HT-29 (cell line): ENCODE data around the gene CCDC70. TPM values are rescaled to one million over a fixed set of nuclear protein-coding genes. Genes with fewer than 3 reads are reported as not detected.

ENCODE experiments used
- DNase-seq: peaks from one replicate; pipeline ENCODE4 v3.0.0-alpha.2; 2015; ENCODE audit warnings: low spot score
- total RNA-seq: library from RNA; depleted of rRNA; stranded (reverse); fragments of >200 nt; shearing (Covaris generic); gene quantifications from 2 replicates; pipeline ENCODE4 v1.2.3, GENCODE V29; 2014

Gene CCDC70
- total RNA-seq, 1 experiment from 2014 or later, result not detected

DNA sequence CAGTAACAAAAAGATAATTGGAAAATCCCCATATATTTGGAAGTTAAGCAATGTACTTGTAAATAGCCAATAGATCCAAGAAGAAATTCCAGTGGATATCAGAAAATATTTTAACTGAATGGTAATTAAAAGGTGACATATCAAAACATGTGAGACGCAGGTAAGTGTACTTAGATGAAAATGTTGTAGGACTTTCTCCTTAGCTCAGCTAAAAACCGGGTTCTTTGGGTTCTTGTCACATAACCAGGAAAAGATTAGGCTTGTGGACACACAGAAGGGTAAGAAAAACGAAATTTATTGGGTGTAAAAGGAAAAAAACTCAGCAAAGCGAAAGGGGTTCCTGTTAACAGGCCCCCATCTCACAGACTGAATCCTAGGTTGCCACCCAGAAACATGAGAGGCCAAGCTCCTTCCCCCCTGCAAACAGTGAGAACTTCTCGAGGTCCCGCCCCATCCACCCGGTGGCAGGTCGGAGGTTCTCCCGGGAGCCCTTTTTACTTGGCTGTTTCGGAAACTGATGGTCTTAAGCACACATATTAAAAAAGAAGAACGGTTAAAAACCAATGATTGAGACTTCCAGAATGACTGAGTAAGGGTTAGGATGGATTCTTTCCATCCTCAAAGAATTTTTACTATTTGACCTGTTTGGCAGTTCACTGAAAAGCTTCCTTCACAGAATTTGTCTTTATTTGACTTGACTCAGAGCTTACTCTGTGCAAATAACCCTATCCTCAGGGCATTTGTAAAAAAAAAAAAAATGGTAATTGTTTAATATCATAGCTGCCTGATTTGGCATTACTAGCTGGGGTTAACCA, 3.1 kb upstream of the CCDC70 start:
- DNase-seq, result no peak

GRCh38 chr13:51862957-51863356, 1.2 kb downstream of the CCDC70 start:
- DNase-seq, result no peak

- DNase-seq, result no peak
Measured at GRCh38 chr13:51865838-51866237, 4.1 kb downstream of the CCDC70 start.

GRCh38 chr13:51867062-51867461, 5.3 kb downstream of the CCDC70 start:
- no peak for DNase-seq

DNA sequence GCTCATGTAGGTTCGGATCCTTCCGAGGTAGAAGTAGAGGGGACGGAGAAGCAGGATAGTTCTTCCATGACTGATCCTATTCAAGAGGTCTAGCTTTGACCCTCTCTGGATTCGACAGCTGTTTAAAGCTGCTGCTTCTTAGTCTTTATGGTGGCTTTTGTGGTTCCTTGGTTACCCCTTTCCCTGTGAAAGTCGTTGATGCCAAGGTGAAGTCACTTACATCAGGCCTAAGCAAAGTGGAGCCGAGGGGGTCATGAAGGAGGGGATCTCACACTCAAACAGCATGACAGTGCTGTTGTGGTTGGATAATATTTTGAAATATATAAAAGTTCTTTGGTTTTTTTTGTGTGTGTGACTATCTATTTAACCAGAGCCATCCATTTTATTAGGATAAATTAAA, 8.1 kb downstream of the CCDC70 start:
- DNase-seq, result no peak

- DNase-seq, result no peak
Measured at GRCh38 chr13:51870616-51871015, 8.8 kb downstream of the CCDC70 start.

- no peak for DNase-seq
Measured at GRCh38 chr13:51873117-51873798, 11.5 kb downstream of the CCDC70 start.

DNA sequence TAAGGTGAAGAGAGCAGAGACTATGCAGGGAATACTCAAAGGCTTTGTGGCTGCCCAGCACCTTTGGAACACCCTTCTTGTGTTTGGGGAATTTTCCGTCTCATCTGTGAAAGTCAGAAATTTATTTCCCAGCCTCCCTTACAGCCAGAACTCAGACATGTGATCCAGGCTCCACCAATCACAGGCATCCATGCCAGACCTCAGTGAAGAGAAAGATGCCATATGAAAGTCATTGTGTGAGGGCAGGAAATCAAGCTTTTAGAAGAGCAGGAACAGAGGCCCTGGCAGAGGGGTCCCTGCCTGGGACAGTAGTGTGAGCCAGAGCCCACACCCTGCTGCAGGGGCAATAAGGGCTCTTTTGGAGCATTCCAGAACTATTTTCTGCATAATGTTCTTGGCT, 12.1 kb downstream of the CCDC70 start:
- DNase-seq, result no peak

GRCh38 chr13:51874651-51875050, 12.9 kb downstream of the CCDC70 start:
- DNase-seq, result no peak

DNA sequence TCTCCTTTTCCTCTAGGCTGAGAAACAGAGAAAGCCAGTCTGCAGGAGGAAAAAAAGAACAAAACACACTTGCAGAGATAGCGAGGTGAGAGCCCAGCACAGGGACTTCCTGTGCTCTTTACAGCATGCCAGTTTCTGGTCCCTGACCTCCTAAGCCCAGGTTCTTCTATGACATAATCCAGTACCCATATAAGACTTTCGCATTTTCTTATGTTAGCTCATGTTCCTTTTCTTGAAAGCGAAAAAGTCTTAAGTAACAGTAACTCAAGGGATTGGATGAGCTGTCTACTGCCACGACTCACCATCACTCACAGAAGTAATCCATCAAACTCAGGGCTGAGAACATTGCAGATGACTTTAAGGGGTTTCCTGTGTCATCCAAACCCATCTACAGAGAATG, 17.4 kb downstream of the CCDC70 start:
- DNase-seq, result no peak

GRCh38 chr13:51881296-51881695, 19.5 kb downstream of the CCDC70 start:
- DNase-seq, result no peak

GRCh38 chr13:51882570-51883225, 20.9 kb downstream of the CCDC70 start:
- no peak for DNase-seq

DNA sequence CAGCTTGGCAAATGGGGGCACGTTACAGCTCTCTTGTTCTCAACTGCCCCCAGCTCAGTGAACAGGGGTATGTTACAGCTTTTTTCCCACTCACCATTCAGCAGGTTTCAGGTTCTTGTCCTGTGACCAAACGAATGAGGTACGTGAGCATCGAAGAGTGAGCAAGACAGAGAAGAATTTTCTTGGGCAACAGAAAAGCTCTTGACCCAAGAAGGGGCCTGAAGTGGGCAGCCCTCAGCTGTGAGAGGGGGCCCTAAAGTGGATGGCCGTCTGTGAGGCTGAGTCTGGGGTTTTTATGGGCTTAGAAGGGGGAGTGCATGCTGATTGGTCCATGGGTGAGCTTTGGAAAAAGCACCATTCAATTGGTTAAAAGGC, 21.4 kb downstream of the CCDC70 start:
- no peak for DNase-seq

- no peak for DNase-seq
Measured at GRCh38 chr13:51885651-51886050, 23.9 kb downstream of the CCDC70 start.

DNA sequence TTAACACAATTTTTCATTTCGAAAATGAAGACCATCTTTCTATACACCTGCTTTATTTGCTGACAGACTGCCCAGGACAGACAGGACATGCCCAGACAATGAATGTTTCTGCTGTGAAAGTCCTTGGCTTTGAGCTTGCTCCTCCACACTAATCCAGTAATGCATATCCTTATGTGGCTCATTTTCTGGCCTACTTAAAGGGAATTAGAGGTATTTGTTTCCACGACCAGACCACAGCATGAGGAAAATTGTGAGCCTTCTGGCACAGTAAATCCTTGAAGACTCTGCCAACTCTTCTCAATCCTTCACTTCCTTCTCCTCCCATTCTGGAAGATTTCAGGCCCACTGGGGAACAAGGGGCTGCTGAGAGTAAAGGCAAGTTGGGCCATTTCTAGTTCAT, 25.7 kb downstream of the CCDC70 start:
- DNase-seq, result no peak

GRCh38 chr13:51892657-51893056, 30.9 kb downstream of the CCDC70 start:
- DNase-seq, result no peak

GRCh38 chr13:51894239-51894638, 32.5 kb downstream of the CCDC70 start:
- DNase-seq, result no peak

DNA sequence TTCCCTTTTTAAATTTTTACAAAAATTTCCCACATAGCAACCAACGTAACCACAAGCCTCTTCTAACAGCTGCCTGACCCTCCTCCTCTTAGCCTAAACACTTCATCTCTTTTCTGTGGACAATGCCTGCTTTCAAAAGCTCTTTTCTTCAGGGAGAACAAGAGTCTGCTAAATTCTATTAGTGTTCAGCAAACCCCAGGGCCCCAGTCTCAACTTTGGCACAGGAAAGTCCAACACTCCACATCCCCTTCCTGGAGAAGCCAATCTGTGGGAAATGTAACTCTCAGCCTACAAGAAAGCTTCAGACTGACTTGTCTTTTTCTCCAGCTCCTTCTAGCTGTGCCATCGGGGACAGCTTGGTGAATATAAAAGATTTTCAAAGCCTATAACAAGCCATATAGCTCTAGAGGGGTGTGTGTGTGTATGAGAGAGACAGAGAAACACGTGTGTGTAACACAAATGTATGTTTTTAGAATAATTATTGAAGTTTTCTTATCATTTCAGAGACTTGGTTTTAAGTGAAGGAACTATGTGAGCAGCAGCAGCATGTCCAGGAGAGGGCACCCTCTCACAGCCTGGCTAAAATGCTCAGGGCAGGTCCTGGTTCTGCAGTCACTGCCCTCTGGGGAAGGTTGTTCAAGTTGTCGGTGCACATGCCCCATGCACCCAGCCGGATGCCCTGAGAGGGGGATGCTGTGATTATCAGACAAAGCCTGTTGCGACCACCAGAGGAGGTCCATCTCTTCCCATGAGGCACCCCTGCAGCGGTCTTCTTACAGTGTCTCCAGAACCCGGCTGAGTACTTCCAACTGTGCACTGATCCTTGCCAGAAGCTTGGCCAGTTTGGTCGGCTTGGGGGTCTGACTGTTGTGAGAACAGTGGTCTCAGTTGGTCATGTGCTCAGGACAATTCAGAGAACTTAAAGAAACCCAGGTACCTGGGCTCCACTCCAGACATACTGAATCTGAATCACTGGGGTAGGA, 34.4 kb downstream of the CCDC70 start:
- DNase-seq, result peak; percentile 80

DNA sequence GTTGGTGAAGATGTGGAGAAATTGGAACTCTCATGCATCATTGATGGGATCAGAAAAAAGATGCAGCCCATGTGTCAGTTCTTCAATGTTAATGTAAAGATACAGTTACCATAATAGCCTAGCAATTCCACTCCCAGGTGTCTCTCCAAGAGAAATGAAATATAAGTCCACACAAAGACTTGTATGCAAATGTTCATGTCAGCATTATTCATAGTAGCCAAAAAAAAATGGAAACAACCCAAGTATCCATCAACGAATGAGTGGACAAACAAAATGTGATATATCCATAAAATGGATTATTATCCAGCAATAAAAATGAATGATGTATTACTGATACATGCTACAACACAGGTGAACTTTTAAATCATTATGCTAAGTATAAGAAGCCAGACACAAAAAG, 38.7 kb downstream of the CCDC70 start:
- no peak for DNase-seq

- no peak for DNase-seq
Measured at GRCh38 chr13:51902776-51903175, 41.0 kb downstream of the CCDC70 start.

GRCh38 chr13:51905787-51906186, 44.0 kb downstream of the CCDC70 start:
- no peak for DNase-seq

GRCh38 chr13:51906581-51906980, 44.8 kb downstream of the CCDC70 start:
- no peak for DNase-seq
